Aortic smooth muscle cell (primary cell): ENCODE results near the gene DRC1. TPM values are rescaled to one million over a fixed set of nuclear protein-coding genes. Genes with fewer than 3 reads are reported as not detected.

Experiments
- total RNA-seq: library from RNA; depleted of rRNA; stranded (reverse); fragments of >200 nt; gene quantifications from 2 replicates; pipeline ENCODE4 v1.2.3, GENCODE V29; 2014

DRC1 gene
- not detected in 2 replicates for total RNA-seq

GRCh38 chr2:26401739-26402541 is at the start of gene DRC1:
TSS of gene DRC1 (plus strand) at chr2:26401920. CDS start at chr2:26401990, 70 bp downstream.

GRCh38 chr2:26477911-26478253 is 76.2 kb downstream of the DRC1 start, which contains the start of gene OTOF:
TSS of gene OTOF (minus strand) at chr2:26478124.

Other genes starting within 250 kb of the DRC1 start
- gene GAREM2, start 228.8 kb upstream of the DRC1 start, total RNA-seq: 0.53 and 0.68 TPM in 2 replicates
- 166 and 190 TPM in 2 replicates for gene HADHA, start 157.3 kb upstream of the DRC1 start, total RNA-seq
- 96.4 and 116 TPM in 2 replicates for gene HADHB, start 157.0 kb upstream of the DRC1 start, total RNA-seq
- 10.8 and 14.8 TPM in 2 replicates for gene SELENOI, start 55.8 kb upstream of the DRC1 start, total RNA-seq
- gene ADGRF3, start 55.1 kb upstream of the DRC1 start, total RNA-seq: 0.12 and 0.26 TPM in 2 replicates
- gene OTOF, start 76.2 kb downstream of the DRC1 start, total RNA-seq: not detected in 2 replicates
- not detected in 2 replicates for gene CIB4, start 239.4 kb downstream of the DRC1 start, total RNA-seq